Measurements from ENCODE around the gene MITF. TPM values are rescaled to one million over a fixed set of nuclear protein-coding genes. Genes with fewer than 3 reads are reported as not detected.

MITF gene
- total and polyA plus RNA-seq, 4 donors = 0.91 to 2.9 (median 2.3) TPM

- Histone ChIP-seq H3K27ac (ENCODE audit: low read depth in 1 of 2, low read length in 2 of 2) (no peak overlapping the region), H3K4me1 (ENCODE audit: control insufficient read depth in 4 of 4, insufficient read depth in 4 of 4, low read length in 3 of 4) (no peaks in the 10 kb centered on the region), H3K36me3 (ENCODE audit: control insufficient read depth in 4 of 4, insufficient read depth in 3 of 4, low read depth in 1 of 4, low read length in 3 of 4) (peaks cover 0 to 6% (median 1%) of the 10 kb centered on the region in 4 donors), H3K9ac (ENCODE audit: low read depth in 1 of 2, low read length in 2 of 2) (no peak overlapping the region), H3K27me3 (ENCODE audit: control insufficient read depth in 4 of 4, insufficient read depth in 4 of 4, low read length in 3 of 4) (no peaks in the 10 kb centered on the region), H3K4me3 (ENCODE audit: low read depth in 1 of 3, low read length in 3 of 3) (no peak overlapping the region), H3K9me3 (ENCODE audit: control insufficient read depth in 4 of 4, low read length in 3 of 4) (no peaks in the 10 kb centered on the region)
- no peak for DNase-seq (ENCODE audit: low spot score)
- no peak for TF ChIP-seq ZBTB33 (IDR thresholded peaks at IDR 0.05)
- no peak for TF ChIP-seq HNF4A (conservative IDR thresholded peaks at IDR 0.05)
- no peak for TF ChIP-seq EGR1 (IDR thresholded peaks at IDR 0.05; ENCODE audit: low read depth in 2 of 2)
- no peak for TF ChIP-seq JUND (IDR thresholded peaks at IDR 0.05)
- TF ChIP-seq NR2F2 (IDR thresholded peaks at IDR 0.05) = no peak
- no peak for TF ChIP-seq SP1 (IDR thresholded peaks at IDR 0.05)
- no peak for TF ChIP-seq YY1 (IDR thresholded peaks at IDR 0.05)
- no peak for TF ChIP-seq REST (IDR thresholded peaks at IDR 0.05)
- TF ChIP-seq HNF4G (IDR thresholded peaks at IDR 0.05) = no peak
- TF ChIP-seq FOXA1 (IDR thresholded peaks at IDR 0.05) = no peak
- no peak for TF ChIP-seq MAX (IDR thresholded peaks at IDR 0.05)
- no peak for TF ChIP-seq GABPA (IDR thresholded peaks at IDR 0.05 in 1 of 2, conservative IDR thresholded peaks at IDR 0.05 in 1 of 2)
- TF ChIP-seq FOXA2 (IDR thresholded peaks at IDR 0.05) = no peak
- no peak for TF ChIP-seq ATF3 (IDR thresholded peaks at IDR 0.05)
- TF ChIP-seq RXRA (IDR thresholded peaks at IDR 0.05) = no peak
- TF ChIP-seq RAD21 (IDR thresholded peaks at IDR 0.05) = no peak
- no peak for TF ChIP-seq TAF1 (conservative IDR thresholded peaks at IDR 0.05)
- no peak for TF ChIP-seq CTCF (IDR thresholded peaks at IDR 0.05; ENCODE audit: low read depth, low read length, missing input control)
- 91% methylated on average over 6 of the region's 6 CpGs for WGBS
Measured at GRCh38 chr3:69967156-69967555, 227.9 kb downstream of the MITF start.
